Endometrium (tissue), 2 donors: Measurements from ENCODE around the gene PNPLA7.
"Not testable (repeated sequence)": the region's sequence is repeated elsewhere in the genome, so short reads cannot be mapped to it uniquely, and the experiment has no call there.

Source experiments
- FAIRE-seq: peaks from 2 replicates; lab custom pipeline; 2012; peaks lifted over from hg19 to GRCh38; lab: Jason Lieb, UNC
- donor health status: control.
- donor health status: control.

Gene PNPLA7

DNA sequence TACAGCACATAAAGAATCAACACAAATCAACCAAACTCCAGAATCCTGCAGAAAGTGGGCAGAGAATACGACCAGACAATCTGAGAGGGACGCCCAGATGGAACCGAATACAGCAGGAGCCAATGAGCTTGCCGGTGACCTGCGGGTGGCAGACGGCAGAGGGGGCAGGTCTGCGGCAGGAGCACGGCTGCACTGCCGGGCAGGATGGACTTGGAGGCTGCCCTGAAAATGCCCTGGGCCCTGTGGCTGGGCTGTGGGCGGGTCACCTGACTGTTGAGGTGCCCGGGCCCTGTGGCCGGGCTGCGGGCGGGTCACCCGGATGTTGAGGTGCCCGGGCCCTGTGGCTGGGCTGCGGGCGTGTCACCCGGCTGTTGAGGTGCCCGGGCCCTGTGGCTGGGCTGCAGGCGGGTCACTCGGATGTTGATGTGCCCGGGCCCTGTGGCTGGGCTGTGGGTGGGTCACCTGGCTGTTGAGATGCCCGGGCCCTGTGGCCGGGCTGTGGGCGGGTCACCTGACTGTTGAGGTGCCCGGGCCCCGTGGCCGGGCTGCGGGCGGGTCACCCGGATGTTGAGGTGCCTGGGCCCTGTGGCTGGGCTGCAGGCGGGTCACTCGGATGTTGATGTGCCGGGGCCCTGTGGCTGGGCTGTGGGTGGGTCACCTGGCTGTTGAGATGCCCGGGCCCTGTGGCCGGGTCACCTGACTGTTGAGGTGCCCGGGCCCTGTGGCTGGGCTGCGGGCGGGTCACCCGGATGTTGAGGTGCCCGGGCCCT is 36.2 kb downstream of the PNPLA7 start:
- not testable (repeated sequence) for FAIRE-seq

DNA sequence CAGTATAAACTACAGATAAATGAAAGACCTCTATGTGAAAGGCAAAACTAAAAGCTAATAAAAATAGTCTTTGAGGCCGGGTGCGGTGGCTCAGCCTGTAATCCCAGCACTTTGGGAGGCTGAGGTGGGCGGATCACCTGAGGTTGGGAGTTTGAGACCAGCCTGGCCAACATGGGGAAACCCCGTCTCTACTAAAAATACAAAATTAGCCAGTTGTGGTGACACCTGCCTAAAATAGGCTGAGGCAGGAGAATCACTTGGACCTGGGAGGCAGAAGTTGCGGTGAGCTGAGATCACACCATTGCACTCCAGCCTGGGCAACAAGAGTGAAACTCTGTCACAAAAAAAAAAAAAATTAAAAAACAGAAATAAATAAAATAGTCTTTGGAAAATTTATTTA is 37.1 kb downstream of the PNPLA7 start:
- FAIRE-seq, result not testable (repeated sequence)

DNA sequence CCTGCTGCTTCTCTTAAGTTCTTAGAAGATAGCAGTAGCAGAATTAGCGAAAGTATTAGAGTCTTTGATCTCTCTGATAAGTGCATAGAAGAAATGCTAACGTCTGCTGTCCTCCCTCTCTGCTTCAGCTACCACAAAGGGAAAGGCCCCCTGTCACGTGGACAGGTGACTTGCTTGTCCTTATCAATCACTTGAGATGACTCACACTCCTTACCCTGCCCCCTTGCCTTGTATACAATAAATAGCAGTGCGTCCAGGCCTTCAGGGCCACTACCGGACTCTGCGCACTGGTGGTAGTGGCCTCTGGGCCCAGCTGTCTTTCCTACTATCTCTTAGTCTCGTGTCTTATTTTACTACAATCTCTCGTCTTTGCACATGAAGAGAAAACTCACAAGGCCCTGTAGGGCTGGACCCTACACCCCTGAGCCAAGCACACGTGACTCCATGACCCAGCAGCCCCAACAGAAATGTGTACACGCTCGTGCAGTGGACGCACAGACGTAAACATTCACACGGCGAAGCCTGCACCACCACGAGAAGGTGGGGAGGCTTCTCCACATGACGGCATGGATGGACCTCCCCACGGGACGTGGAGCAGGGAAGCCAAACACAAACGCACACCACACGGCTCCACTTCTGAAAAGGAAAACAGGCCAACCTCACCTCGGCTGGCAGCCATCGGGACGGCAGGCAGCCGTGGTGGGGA is 38.3 kb downstream of the PNPLA7 start:
- FAIRE-seq, result no peak

DNA sequence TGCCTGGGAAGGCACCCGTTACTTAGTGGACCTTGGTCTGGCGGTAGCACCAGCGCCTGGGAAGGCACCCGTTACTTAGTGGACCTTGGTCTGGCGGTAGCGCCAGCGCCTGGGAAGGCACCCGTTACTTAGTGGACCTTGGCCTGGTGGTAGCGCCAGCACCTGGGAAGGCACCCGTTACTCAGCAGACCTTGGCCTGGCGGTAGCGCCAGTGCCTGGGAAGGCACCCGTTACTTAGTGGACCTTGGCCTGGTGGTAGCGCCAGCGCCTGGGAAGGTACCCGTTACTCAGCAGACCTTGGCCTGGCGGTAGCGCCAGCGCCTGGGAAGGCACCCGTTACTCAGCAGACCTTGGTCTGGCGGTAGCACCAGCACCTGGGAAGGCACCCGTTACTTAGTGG is 39.1 kb downstream of the PNPLA7 start:
- not testable (repeated sequence) for FAIRE-seq

DNA sequence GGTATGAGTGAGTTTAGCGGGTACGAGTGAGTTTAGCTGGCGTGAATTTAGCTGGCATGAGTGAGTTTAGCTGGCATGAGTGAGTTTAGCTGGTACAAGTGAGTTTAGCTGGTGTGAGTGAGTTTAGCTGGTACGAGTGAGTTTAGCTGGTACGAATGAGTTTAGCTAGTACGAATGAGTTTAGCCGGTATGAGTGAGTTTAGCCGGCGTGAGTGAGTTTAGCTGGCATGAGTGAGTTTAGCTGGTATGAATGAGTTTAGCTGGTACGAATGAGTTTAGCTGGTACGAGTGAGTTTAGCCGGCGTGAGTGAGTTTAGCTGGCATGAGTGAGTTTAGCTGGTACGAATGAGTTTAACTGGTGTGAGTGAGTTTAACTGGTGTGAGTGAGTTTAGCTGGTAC is 41.0 kb downstream of the PNPLA7 start:
- FAIRE-seq, result no peak

DNA sequence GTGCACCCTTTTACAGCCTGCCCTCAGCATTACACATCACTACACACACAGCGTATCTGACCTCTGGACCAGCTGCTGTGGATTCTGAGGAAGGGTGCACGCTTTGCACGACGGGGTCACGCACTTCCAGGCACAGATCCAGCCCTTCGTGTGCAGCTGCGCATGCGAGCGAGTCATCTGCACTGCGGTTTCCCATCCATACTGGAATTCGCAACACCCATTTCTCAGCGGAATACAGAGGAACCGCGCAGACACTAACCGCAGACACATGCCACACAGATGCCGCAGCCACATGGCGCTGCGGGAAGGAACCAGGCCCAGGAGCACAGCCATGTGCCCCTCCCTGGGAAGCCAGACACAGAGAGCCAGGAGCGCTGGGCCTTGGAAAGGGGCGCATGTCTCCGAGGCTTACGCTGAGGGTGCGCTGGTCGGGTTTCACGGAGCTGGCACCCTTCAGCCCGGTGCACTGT is 43.5 kb downstream of the PNPLA7 start:
- no peak for FAIRE-seq

DNA sequence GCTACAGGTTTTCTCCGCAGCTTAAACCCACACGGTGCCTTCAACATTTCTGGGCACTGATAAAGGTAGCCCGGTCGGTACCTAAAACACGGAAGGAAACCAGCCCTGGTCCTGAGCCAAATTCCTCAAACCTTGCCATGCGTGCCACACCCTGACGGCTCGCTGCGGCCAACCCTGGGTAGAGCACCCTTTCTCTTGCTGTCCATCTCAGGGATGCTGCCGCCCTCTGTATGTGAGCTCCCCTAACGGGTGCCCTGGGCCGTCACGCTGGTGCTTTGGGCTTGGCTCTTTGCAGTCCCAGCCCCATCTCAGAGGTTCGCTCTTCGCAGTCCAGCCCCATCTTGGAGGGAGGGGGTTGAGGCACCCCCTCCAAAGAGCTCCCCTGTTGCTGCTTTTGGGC is 43.9 kb downstream of the PNPLA7 start:
- no peak for FAIRE-seq

DNA sequence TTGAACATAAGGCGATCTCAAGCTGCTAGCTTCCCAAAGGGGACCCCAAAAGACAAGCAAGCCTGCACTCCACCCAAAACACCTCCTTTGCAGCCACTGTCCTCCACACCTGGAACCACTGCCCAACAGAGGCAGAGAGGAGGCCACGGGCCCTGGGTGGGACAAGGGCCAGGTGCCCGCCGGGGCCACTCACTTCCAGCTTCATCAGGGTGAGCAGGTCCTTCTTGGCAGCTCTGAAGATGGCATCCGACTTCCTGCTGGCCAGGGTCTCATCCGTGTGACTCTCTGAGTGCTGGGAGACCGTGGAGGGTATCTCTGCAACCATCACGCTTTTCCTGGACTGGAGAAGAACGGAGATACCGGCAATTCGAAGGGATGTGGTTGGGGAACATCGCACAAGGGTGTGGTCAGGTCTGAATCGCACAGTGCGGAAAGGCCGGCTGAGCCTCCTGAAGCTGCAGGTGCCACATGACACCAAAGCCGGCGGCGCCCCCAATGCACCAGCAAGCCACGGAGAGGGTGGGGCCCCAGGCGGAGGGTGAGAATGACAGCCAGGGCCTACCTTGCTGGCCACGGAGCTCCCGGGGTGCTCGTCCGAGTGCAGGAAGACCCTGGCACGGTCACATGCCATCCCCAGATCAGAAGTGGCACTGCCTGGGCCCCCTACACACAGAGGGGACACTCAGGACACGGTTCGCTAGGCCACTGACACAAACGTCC is 44.6 kb downstream of the PNPLA7 start:
- FAIRE-seq, result no peak

DNA sequence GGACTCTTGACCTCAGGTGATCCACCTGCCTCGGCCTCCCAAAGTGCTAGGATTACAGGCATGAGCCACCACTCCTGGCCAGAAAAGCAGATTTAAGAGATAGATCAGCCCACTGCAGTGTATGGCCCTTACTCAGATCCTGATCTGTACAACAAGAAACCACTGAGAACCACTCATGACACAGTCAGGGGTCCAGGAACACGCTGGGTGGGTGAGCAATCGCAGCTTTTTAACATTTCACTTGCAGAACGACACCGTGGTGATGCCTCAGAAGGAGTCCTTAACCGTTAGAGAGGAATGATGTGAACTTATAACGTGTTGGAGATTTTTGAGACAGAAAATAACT is 45.8 kb downstream of the PNPLA7 start:
- FAIRE-seq, result no peak

DNA sequence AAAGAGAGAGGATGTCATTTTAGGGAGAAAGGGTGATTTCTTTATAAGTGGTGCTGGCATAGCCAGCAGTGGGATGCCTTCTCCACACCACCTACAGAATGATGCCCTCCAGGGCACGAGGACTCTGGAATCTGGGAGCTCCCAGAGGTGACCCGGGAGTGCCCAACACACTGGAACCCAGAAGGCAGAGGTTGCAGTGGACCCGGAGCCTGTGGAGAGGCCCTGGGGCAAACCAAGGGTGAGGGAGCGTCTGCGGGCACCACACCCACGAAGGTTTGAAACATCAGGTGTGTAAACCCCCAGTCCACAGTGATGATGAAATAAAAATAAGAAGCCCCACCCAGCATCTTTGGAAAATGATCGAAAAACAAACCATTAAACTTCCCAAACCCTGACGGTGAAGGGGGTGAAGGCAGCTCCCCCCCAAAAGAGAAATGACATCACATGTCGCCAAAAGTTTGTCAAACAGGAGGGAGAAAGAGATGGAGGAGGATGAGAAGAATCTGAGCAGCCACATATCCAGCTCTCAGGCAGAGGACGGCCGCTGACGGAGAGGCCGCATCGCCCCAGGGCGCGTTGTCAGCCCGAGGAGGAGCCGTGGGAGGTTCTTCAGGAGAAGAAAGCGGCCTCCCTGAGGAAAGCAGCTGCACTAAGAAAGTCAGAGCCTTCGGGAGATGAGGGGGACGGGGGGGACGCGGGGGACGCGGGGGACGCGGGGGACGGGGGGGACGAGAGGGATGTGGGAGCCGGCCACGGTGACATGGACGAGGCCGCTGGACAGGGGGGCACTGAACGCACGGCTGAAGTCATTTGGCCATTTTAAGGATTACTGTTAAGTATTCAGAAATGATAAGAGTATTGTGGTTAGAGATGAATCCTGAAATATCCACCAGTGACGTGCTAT is 47.9 kb downstream of the PNPLA7 start:
- FAIRE-seq, result no peak

DNA sequence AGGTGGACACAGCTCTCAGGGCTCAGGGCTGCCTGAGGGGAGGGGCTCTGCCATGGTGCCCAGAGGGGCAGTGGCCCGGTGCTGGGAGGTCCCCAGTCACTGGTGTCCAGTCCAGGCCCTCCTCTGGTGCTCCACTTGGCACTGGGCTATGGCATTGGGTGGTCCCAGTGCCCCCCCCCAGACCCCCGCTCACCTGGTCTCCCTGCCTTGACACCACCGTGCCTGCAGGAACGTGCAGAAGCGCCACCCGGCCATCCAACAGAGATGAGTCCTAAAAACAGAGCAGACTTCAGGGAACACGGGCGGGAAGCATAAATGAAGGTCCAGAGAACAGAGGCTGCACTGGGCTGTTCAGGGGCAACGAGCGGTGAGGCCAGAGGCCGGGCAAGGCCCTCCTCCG is 48.7 kb downstream of the PNPLA7 start:
- no peak for FAIRE-seq

DNA sequence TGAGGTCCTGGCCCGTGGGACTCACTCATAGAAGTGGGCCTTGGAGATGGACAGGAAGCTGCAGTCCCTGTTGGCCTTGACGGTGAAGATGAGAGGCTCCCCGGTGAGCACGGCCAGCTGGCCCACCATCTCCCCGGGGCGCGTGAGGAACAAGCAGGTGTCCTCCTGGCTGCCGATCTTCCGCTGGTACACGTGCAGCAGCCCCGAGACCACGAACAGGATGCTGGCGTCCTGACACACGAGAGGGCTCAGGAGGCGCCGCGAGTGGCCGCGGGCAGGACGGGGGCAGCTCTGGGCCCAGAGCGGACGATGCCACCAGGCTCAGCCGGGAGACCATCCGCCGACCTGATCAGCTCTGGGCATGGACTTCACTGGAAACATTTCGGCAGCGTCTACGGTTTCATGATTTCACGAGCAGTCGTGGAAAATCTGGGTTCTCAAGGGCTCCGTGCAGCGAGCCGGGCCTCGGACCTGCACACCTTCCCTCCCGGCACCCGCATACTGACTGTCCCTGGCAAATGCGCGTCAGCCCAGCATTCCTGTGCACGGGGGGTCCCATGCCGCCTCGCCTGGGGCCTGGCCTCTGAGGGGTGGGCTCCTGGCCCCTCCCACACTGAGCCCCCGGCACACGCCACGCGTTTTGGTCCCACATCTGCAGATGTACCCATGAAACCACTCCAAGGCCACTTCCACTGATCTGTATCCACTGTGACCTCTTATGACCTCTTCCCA is 49.4 kb downstream of the PNPLA7 start:
- FAIRE-seq, result no peak

DNA sequence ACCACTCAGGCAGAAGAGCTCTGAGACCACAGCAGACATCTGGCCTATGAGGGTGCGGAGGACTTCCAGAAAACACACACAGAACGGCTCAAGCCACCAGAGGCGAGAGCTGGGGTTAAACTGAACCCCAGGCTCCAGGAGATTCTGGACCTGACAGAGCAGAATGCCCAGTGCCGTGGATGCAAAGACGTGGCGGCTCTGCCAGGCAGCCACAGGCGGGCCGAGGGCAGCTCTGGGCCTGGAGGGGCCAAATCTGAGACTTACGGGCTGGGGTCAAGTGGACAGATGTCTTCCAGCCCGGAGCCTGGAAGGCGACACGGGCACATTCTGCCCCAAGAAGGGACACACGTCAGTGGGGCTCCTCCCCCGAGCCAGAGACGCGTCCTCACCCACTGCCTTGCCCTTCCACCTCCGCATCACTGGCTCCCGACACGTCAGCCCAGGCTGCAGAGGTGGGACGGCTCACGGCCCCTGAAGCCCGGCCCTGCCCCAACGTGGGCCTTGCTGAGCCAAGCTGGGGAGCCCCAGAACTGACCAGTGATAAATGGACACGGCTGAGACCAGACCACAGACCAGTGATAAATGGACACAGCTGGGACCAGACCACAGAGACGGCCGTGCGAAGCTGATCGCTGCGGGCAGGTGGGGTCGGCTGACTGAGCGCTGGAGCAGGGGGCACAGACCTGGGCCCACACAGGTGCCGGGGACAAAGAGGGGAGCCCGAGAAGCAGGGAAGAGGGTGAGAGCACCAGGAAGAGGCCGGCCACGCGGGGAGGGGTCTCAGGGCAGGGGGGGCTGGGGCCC is 50.1 kb downstream of the PNPLA7 start:
- FAIRE-seq, result no peak

DNA sequence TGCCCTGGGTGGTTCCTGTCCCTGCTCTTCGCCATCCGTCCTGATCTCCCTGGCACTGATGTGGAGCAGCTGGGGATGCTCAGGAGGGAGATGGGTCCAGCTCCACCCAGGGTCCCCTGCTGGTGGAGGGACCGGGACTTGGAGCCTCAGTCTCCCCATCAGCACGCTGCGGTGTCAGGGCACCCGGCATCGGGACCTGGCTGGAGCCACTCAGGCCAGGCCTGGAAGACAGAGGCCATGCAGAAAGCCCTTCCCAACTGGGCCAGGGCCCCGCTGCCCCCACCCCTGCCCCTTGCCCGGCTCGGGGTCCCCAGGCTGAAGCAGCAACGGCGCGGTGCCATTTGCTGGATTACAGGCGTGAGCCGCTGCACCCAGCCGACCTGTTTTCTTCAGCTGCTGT is 50.8 kb downstream of the PNPLA7 start:
- no peak for FAIRE-seq

DNA sequence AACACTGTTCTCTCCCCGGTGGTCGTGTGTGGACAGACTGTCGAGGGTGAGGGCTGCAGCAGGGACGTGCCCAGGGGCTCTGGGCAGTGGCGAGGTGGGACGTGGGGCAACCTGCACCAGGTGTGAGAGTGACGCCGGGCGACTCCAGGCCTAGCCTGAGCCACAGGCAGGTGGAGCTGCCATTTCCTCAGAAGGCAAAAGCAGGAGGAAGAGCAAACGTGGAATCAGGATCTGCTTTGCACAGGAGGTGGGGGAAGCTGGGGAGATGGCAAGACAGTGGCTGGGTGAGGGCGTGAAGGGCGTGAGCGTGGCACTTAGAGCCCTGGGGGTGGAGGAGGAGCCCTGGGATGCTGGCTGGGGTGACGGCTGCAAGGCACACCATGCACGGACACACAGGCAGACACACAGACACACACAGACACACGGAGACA is 51.5 kb downstream of the PNPLA7 start:
- FAIRE-seq, result no peak

DNA sequence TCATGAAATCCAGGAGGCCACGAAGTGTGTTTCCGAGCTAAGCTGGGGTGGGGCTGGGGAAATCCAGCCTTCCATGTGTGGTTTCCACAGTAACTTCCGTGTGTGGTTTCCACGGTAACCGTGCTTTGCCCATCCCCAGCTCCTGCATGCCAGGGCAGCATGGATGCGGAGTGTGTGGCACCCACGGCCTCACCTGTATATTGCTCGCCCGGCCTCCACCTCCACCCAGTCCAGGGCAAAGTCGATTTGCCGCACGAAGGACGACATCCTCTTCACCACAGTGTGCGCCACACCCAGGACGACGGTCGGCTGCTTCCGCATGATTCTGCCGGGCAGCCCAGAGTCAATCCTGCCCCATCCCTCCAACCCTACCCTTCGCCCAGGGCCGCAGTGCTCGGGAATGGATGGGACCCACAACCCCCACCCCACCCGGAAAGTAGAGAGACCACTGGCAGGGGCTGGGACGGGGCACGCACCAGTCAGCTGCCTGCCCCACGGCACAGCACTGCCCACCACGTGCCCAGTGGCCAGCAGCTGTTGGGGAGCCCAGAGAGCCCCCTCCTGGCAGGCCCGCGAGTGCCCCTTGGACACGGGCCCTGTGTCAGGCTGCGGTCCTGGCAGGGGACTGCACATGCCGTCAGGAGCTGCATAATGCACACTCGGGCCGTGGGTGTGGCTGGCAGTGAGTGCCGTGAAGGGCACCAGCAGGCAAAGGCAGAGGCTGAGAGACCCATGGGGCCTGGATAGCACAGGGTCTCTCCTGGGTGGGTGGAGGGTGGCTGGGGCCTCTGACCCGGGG is 52.1 kb downstream of the PNPLA7 start:
- no peak for FAIRE-seq

DNA sequence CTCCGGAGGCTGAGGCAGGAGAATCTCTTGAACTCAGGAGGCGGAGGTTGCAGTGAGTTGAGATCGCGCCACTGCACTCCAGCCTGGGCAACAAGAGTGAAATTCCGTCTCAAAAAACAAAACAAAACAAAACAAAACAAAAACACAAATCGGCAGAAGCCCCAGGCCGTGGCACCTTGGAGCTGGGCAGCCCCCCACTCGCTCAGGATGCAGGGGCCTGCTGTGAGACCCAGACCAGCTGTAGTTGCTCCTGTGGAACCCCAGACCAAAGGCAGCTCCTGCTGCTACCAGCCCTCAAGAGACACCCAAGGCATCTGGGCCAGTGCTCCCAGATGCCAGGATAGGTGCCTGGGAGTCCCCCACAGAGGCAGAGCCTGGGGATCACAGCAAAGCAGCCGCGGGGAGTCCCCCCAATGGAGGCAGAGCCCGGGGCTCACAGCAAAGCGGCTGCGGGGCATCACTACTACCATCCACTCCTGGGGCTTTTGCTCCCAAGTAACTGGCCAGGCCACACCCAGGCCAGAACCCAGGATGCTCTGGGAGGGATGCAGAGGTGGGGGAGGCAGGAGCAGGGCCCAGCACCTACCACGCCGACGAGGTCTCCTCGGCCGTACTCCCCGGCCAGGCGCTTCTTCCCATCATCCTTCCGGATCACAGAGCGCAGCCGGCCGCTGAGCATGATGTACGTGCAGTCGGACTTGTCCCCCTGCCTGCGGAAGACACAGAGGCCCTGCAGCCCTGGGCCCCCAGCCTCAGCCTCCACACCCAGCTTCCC is 53.4 kb downstream of the PNPLA7 start:
- FAIRE-seq, result no peak

DNA sequence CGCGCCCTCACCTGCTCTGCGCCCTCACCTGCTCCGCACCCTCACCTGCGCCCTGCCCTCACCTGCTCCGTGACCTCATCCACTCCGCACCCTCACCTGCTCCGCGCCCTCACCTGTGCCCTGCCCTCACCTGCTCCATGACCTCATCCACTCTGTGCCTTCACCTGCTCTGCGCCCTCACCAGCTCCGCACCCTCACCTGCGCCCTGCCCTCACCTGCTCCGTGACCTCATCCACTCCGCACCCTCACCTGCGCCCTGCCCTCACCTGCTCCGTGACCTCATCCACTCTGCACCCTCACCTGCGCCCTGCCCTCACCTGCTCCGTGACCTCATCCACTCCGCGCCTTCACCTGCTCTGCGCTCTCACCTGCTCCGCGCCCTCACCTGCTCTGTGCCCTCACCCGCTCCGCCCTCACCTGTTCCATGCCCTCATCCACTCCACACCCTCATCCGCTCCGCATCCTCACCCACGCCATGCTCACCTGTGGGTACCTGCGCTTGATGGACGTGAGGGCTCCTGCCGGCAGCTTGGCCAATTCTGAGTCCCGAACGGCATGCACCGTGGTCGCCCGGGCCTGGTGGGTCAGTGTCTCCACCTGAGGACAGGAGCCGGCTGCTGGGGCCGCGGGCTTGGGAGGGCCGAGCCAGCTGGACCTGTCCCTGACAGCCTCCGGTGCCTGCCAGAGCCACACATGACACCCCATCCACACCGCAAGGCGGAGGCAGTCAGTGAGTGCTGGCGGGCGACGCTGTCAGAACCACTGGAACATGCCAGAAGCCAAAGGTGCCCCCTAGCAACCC is 55.5 kb downstream of the PNPLA7 start:
- FAIRE-seq, result no peak
